ENCODE data around the gene ALPL. TPM values are rescaled to one million over a fixed set of nuclear protein-coding genes. Genes with fewer than 3 reads are reported as not detected.

The ALPL gene
- total RNA-seq, 2 donors from 2014 or later: 16.2 to 50.3 TPM

- H3K4me1 ChIP-seq: peaks cover 0 to 22% of the 10 kb centered on the region in 2 donors
- no peaks in the 10 kb centered on the region for H3K27me3 ChIP-seq
- no peaks in the 10 kb centered on the region for H3K9me3 ChIP-seq
- no peak for DNase-seq (ENCODE audit: low spot score)
- no peak overlapping the region for H3K4me3 ChIP-seq
- no peak overlapping the region for H3K27ac ChIP-seq
- no peaks in the 10 kb centered on the region for H3K36me3 ChIP-seq
- TF ChIP-seq CTCF (IDR thresholded peaks at IDR 0.05): no peak
These were observed 114.3 kb downstream of the ALPL start for GRCh38 chr1:21623410-21623961.

- Histone ChIP-seq H3K36me3 (no peaks in the 10 kb centered on the region), H3K9me3 (no peaks in the 10 kb centered on the region), H3K4me3 (no peak overlapping the region), H3K27me3 (no peaks in the 10 kb centered on the region), H3K4me1 (peaks cover 0 to 11% of the 10 kb centered on the region in 2 donors), H3K27ac (no peak overlapping the region)
- DNase-seq (ENCODE audit: low spot score): no peak
- TF ChIP-seq CTCF (IDR thresholded peaks at IDR 0.05): no peak
These were observed 115.6 kb downstream of the ALPL start for GRCh38 chr1:21624571-21625389.

- Histone ChIP-seq H3K4me1 (peaks cover 0 to 5% of the 10 kb centered on the region in 2 donors), H3K27ac (no peak overlapping the region), H3K27me3 (no peaks in the 10 kb centered on the region), H3K4me3 (no peak overlapping the region), H3K36me3 (no peaks in the 10 kb centered on the region), H3K9me3 (no peaks in the 10 kb centered on the region)
- DNase-seq (ENCODE audit: low spot score): no peak
- TF ChIP-seq CTCF (IDR thresholded peaks at IDR 0.05): no peak
These were observed 116.4 kb downstream of the ALPL start for GRCh38 chr1:21625390-21626190.

- Histone ChIP-seq H3K4me3 (no peak overlapping the region), H3K36me3 (no peaks in the 10 kb centered on the region), H3K27ac (no peak overlapping the region), H3K9me3 (no peaks in the 10 kb centered on the region), H3K4me1 (peaks cover 0 to 2% of the 10 kb centered on the region in 2 donors), H3K27me3 (no peaks in the 10 kb centered on the region)
- DNase-seq (ENCODE audit: low spot score): no peak
- no peak for TF ChIP-seq CTCF (IDR thresholded peaks at IDR 0.05)
These were observed 117.7 kb downstream of the ALPL start for GRCh38 chr1:21626921-21627339.

Other genes with a start within 250 kb of the ALPL start
- 100 to 1,000 TPM in 1 of 2 donors, 10 to 100 TPM in 1; 83.7 to 152 TPM for gene ECE1, start 219.0 kb upstream of the ALPL start, total RNA-seq
- 1 to 10 TPM; 4.8 to 8.1 TPM for gene NBPF3, start 69.3 kb upstream of the ALPL start, total RNA-seq
- gene RAP1GAP, start 159.9 kb downstream of the ALPL start, total RNA-seq: 1 to 10 TPM; 4.0 to 8.4 TPM